Aorta (tissue), 5 donors: Measurements from ENCODE around the gene DNAJA3. TPM values are rescaled to one million over a fixed set of nuclear protein-coding genes. Genes with fewer than 3 reads are reported as not detected.

ENCODE experiments used
- ATAC-seq: fragments of 200-7000 bp; cut with Tn5 transposase; one replicate; pipeline ENCODE4 v1.9.1; 2022; ENCODE audit warnings: moderate library complexity; ENCODE audit not compliant: low FRiP score
- DNase-seq, 2 donors: peaks; one replicate each; pipeline ENCODE4 v3.0.0-alpha.2; 2020
- H3K27ac ChIP-seq, 2 donors: one replicate each; pipeline ENCODE4 v1.5.1; 2013; ENCODE audit warnings: low read length in 2 of 2, mild to moderate bottlenecking in 2 of 2, moderate library complexity in 2 of 2, control low read depth in 1 of 2, inconsistent platforms in 1 of 2, low read depth in 1 of 2
- H3K27me3 ChIP-seq, 2 donors: one replicate each; pipeline ENCODE4 v1.6.1; 2013; ENCODE audit warnings: control low read depth in 1 of 2, low read length in 1 of 2, mild to moderate bottlenecking in 1 of 2, moderate library complexity in 1 of 2; ENCODE audit not compliant: insufficient read depth in 2 of 2, control insufficient read depth in 1 of 2
- H3K36me3 ChIP-seq, 2 donors: one replicate each; pipeline ENCODE4 v1.6.1; 2013; ENCODE audit warnings: control low read depth in 1 of 2, low read length in 1 of 2, mild to moderate bottlenecking in 1 of 2; ENCODE audit not compliant: insufficient read depth in 2 of 2, control insufficient read depth in 1 of 2
- H3K4me1 ChIP-seq, 2 donors: one replicate each; pipeline ENCODE4 v1.6.1; 2013; ENCODE audit warnings: low read length in 2 of 2, control low read depth in 1 of 2, mild to moderate bottlenecking in 1 of 2, moderate library complexity in 1 of 2; ENCODE audit not compliant: insufficient read depth in 2 of 2, control insufficient read depth in 1 of 2
- H3K4me3 ChIP-seq, 2 donors: one replicate each; pipeline ENCODE4 v1.5.1; 2013; ENCODE audit warnings: low read length in 2 of 2, control low read depth in 1 of 2, mild to moderate bottlenecking in 1 of 2
- H3K9me3 ChIP-seq: one replicate; pipeline ENCODE4 v1.6.1; 2013; ENCODE audit warnings: mild to moderate bottlenecking, low read length; ENCODE audit not compliant: control insufficient read depth
- WGBS, 2 donors: extraction: QIAGEN DNeasy Blood & Tissue Kit; methylation state at CpG; one replicate each; pipeline ENCODE4 v1.1.7; 2013; 5-methylcytosine and 5-hydroxymethylcytosine counted together
- intact Hi-C, 2 donors: fragments of 100-400 bp; cut with DNase I; formaldehyde crosslinking; loops; one replicate each; pipeline versions ENCODE4 v1.14.2 to v1.15.0; 2022
- polyA plus RNA-seq, 2 donors: library from polyadenylated mRNA; stranded (reverse); fragments of 200-250 nt; gene quantifications; one replicate each; pipeline ENCODE4 v1.2.3, GENCODE V29; 2013
- total RNA-seq, 2 donors: library from RNA; stranded (reverse); fragmentation: NEBNext Ultra II Directional; extraction: Animal tissue kit (Norgen Biotek cat#: 25700); gene quantifications; one replicate each; pipeline ENCODE4 v1.2.1, GENCODE V29; 2021
- donor health status: healthy with polysubstance abuse.
- donor health status: Bipolar disorder and iron deficiency.
- donor health status: DM: no; HTN: no; CAD: no.
- donor health status: DM: no; HTN: no; CAD: no.
- donor health status: DM: yes; HTN: yes; CAD: no.

DNAJA3 gene
- total and polyA plus RNA-seq, 4 donors: 16.0 to 26.6 (median 20.9) TPM

- Histone ChIP-seq H3K4me3 (no peak overlapping the region), H3K27ac (no peak overlapping the region), H3K36me3 (peaks cover 0 to 4% of the 10 kb centered on the region in 2 donors), H3K9me3 (no peaks in the 10 kb centered on the region), H3K4me1 (no peaks in the 10 kb centered on the region), H3K27me3 (no peaks in the 10 kb centered on the region)
- intact Hi-C loops: no loop called here
- DNase-seq: no peak
- no peak for ATAC-seq
- 77 to 84% methylated on average over 5 of the region's 5 CpGs for WGBS, 2 donors
Measured at GRCh38 chr16:4460936-4461249, 35.2 kb downstream of the DNAJA3 start.

DNA sequence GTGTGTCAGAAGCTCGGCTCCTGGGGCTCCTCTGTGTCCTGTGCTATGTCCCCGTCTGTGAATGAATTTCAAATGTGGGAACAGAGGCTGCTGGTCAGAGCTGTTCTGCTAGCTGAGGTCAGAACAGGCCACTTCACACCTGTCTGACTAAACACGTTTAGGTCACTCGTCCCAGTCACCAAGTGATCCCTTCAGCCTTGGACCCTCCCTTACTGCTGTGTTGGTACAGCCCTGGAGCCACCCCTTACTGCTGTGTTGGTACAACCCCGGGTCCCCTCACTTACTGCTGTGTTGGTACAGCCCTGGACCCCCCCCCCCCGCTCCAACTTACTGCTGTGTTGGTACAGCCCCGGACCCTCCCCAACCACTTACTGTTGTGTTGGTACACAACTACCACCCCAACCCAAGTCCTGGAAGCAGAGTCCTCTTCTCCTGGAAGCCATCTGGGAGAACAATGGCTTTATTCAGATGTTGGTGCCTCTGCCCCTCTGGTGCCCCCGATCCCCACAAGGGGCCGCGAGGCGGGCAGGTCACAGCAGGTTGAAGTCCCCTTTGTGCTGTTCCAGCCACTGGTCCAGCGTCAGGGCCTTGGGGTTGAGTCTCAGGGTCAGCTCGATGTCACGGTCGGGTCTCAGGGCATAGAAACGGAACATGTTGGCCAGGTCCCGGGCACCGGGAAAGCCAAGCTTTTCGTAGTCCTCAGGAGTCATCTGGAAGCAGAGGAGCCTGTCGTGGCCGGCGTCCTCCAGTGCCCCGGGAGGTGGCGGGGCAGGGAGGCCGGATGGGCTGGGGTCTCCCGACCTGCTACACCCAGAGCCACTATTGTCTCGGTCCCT, 35.8 kb downstream of the DNAJA3 start:
- ATAC-seq: no peak
- no peaks in the 10 kb centered on the region for H3K27me3 ChIP-seq
- no peak overlapping the region for H3K4me3 ChIP-seq
- intact Hi-C loops: no loop called here
- no peak for DNase-seq
- no peaks in the 10 kb centered on the region for H3K4me1 ChIP-seq
- no peaks in the 10 kb centered on the region for H3K9me3 ChIP-seq
- 76 to 78% methylated on average over 27 of the region's 27 CpGs for WGBS, 2 donors
- no peak overlapping the region for H3K27ac ChIP-seq
- no peaks in the 10 kb centered on the region for H3K36me3 ChIP-seq

DNA sequence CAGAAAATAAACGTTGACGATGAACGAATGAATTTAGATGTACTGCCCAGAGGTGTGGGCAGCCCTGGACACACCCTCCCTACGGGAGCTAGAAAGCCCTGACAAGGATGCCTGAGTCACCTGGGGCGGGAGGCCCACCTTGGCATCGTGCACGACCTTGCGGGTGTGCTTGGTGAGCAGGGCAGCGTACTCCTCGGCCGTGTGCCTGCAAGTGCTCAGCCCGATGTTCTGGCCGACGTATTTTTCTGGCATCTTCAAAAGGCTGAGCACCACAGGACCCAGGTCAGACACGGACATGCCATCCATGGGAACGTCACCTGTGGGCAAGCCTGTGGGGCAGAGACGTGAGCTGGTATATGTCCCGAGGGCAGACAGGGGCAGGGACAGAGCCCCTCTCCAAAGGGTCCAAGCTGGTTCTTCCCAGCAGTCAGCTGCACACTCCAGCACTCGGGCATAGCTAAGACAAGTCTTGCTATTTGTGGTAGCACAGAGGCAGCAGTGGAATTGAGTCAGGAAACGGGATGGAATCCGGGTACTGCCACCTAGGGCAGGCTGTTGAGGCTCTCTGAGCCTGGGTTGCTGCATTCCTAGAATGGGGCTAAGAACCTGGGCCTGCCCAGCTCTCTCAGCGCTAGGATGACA, 38.0 kb downstream of the DNAJA3 start:
- no peaks in the 10 kb centered on the region for H3K27me3 ChIP-seq
- WGBS, 2 donors: 83 to 85% methylated on average over 22 of the region's 22 CpGs
- H3K4me1 ChIP-seq: no peaks in the 10 kb centered on the region
- H3K27ac ChIP-seq: no peak overlapping the region
- DNase-seq: no peak
- H3K4me3 ChIP-seq: no peak overlapping the region
- ATAC-seq: no peak
- no peaks in the 10 kb centered on the region for H3K9me3 ChIP-seq
- H3K36me3 ChIP-seq: no peaks in the 10 kb centered on the region
- intact Hi-C loops: no loop called here

GRCh38 chr16:4465977-4466779, 40.5 kb downstream of the DNAJA3 start:
- DNase-seq: peak in 1 of 2 donors; percentile 66
- ATAC-seq: no peak
- Histone ChIP-seq H3K4me3 (no peak overlapping the region), H3K27me3 (no peaks in the 10 kb centered on the region), H3K9me3 (no peaks in the 10 kb centered on the region), H3K27ac (no peak overlapping the region), H3K4me1 (no peaks in the 10 kb centered on the region), H3K36me3 (no peaks in the 10 kb centered on the region)
- intact Hi-C loops: no loop called here
- 81 to 87% methylated on average over 32 of the region's 32 CpGs for WGBS, 2 donors

DNA sequence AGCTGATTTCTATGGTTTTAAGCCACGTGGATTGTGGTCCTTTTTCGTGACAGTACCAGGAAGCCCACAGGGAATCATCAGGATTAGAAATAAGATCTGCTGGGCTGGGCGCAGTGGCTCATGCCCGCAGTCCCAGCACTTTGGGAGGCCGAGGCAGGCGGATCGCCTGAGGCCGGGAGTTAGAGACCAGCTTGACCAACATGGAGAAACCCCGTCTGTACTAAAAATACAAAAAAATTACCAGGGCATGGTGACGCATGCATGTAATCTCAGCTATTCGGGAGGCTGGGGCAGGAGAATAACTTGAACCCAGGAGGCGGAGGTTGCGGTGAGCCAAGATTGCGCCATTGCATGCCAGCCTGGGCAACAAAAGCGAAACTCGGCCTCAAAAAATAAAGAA, 42.2 kb downstream of the DNAJA3 start:
- Histone ChIP-seq H3K36me3 (no peaks in the 10 kb centered on the region), H3K4me1 (no peaks in the 10 kb centered on the region), H3K9me3 (no peaks in the 10 kb centered on the region), H3K4me3 (no peak overlapping the region), H3K27ac (no peak overlapping the region), H3K27me3 (no peaks in the 10 kb centered on the region)
- 96% methylated on average over 16 of the region's 16 CpGs for WGBS, 2 donors
- DNase-seq: no peak
- intact Hi-C loops: no loop called here
- no peak for ATAC-seq

GRCh38 chr16:4468972-4469371, 43.3 kb downstream of the DNAJA3 start:
- no peak for ATAC-seq
- H3K9me3 ChIP-seq: no peaks in the 10 kb centered on the region
- no peaks in the 10 kb centered on the region for H3K4me1 ChIP-seq
- WGBS, 2 donors: 89 to 90% methylated on average over 10 of the region's 10 CpGs
- no peak overlapping the region for H3K4me3 ChIP-seq
- H3K27me3 ChIP-seq: no peaks in the 10 kb centered on the region
- intact Hi-C loops: no loop called here
- no peak for DNase-seq
- no peak overlapping the region for H3K27ac ChIP-seq
- H3K36me3 ChIP-seq: no peaks in the 10 kb centered on the region

DNA sequence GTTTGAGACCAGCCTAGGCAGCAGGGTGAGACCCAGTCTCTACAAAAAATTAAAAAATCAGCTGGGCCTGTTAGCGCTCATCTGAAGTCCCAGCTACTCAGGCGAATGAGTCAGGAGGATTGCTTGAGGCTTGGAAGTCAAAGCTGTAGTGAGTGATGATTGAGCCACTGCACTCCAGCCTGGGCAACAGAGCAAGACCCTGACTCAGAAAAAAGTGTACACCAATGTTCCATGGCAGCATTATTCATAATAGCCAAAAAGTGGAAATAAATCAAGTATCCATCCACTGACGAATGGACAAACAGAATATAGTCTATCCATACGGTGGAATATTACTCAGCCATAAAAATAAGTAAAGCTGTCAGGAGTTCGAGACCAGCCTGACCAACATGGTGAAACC, 46.2 kb downstream of the DNAJA3 start:
- DNase-seq (no peak), ATAC-seq (no peak)
- no peak overlapping the region for H3K4me3 ChIP-seq
- no peaks in the 10 kb centered on the region for H3K9me3 ChIP-seq
- no peaks in the 10 kb centered on the region for H3K4me1 ChIP-seq
- intact Hi-C loops: no loop called here
- no peaks in the 10 kb centered on the region for H3K36me3 ChIP-seq
- WGBS, 2 donors: 90 to 93% methylated on average over 5 of the region's 5 CpGs
- no peaks in the 10 kb centered on the region for H3K27me3 ChIP-seq
- no peak overlapping the region for H3K27ac ChIP-seq

- ATAC-seq (no peak), DNase-seq (no peak)
- Histone ChIP-seq H3K9me3 (no peaks in the 10 kb centered on the region), H3K27ac (no peak overlapping the region), H3K4me3 (no peak overlapping the region), H3K4me1 (no peaks in the 10 kb centered on the region), H3K27me3 (no peaks in the 10 kb centered on the region), H3K36me3 (no peaks in the 10 kb centered on the region)
- WGBS, 2 donors: 64 to 70% methylated on average over 4 of the region's 4 CpGs
- intact Hi-C loops: no loop called here
Measured at GRCh38 chr16:4472880-4473279, 47.2 kb downstream of the DNAJA3 start.
